PC-3 (cell line): Measurements from ENCODE around the gene SEMA3A.

Experiments
- CTCF ChIP-seq: fragments of 300-600 bp; sonication (generic); conservative IDR thresholded peaks from 2 replicates; pipeline ENCODE4 v1.5.1; 2017; ENCODE audit warnings: antibody characterized with exemption, low read depth, mild to moderate bottlenecking, low read length
- EZH2 ChIP-seq: fragments of 300-600 bp; sonication (generic); IDR thresholded peaks from one replicate; pipeline ENCODE4 v1.6.1; 2017; ENCODE audit warnings: antibody characterized with exemption, mild to moderate bottlenecking, low read length; ENCODE audit not compliant: unreplicated experiment
- EZH2phosphoT487 ChIP-seq: fragments of 300-600 bp; sonication (generic); IDR thresholded peaks from 2 replicates; pipeline ENCODE4 v1.6.1; 2018; ENCODE audit warnings: mild to moderate bottlenecking, antibody characterized with exemption, low read length, borderline replicate concordance

DNA sequence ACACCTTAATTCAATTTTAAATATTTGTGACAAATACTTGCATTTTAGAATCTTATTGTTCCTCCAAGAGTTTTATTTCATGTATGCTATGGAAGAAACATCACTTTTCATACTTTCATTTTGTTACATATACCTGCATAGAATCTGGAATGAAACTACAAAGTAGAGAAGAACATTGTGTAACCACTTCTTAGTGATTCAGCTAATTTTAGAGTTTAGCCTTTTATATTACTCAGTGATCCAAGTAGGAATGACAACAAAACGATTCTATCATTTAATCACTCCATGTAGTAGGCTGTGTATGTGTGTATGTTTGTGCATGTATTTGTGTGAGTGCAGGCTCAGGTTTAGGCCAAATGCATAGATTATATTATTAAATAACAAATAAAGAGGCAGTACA, 14.4 kb upstream of the SEMA3A start:
- no peak for TF ChIP-seq CTCF
- no peak for TF ChIP-seq EZH2
- TF ChIP-seq EZH2phosphoT487: no peak
